GM19324 (cell line): ENCODE data around the gene ARHGAP15.

ENCODE experiments used
- ATAC-seq: cut with Tn5 transposase; IDR thresholded peaks from one replicate; pipeline ENCODE4 v1.9.1; 2021; ENCODE audit warnings: mild to moderate bottlenecking, moderate library complexity; ENCODE audit not compliant: unreplicated experiment, low FRiP score

Gene ARHGAP15

DNA sequence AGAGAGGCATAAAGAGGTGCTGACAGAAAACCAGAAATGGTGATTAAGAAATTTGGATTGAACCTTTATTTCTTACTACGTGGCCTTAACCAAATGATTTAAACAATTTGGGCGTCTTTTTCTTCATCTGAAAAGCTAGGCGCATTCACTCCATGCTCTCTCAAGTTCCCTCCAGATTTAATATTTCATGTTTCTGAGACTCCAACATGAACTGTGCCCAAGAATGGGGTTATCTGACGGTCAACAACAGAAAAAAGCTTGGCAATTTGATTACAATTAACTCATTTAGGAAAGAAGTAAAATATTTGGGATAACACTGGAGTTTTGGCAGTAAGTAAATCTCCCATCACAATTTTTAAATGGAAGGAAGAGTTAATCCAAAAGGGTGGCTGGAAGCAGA is 345.4 kb downstream of the ARHGAP15 start:
- ATAC-seq: no peak

DNA sequence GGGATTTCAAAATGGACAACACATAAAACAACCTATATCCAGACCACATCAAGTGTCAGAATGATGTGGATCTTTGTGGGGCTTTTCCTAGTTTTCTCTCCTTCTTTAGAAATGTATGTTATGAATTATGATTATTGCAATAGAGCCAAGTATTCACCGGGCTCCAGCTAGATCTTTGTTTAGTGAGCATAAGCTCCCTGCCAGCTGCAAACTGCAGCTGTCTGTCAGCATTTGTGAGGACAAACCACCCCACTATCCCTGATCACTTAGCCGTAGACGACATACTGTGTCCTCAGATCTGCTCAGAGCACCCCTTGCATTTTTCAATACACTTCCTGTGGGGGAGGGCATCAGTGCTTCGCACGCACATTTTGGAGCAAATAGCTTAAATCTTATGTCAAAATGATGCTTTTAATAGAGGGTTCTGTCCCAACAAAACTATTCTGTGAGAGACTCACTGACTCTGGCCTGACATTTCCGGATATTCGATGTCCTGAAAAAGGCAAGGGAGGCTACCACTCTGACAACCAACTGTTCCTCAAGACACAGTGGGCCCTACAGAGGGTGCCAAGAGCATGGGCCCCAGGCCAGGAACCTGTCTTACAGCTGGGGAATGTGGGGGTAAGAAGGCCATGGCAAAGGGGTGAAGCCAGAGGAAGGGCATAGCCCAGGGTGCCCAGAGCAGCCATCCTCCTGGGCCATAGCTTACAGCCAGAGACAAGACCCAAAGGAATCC is 346.0 kb downstream of the ARHGAP15 start:
- no peak for ATAC-seq

DNA sequence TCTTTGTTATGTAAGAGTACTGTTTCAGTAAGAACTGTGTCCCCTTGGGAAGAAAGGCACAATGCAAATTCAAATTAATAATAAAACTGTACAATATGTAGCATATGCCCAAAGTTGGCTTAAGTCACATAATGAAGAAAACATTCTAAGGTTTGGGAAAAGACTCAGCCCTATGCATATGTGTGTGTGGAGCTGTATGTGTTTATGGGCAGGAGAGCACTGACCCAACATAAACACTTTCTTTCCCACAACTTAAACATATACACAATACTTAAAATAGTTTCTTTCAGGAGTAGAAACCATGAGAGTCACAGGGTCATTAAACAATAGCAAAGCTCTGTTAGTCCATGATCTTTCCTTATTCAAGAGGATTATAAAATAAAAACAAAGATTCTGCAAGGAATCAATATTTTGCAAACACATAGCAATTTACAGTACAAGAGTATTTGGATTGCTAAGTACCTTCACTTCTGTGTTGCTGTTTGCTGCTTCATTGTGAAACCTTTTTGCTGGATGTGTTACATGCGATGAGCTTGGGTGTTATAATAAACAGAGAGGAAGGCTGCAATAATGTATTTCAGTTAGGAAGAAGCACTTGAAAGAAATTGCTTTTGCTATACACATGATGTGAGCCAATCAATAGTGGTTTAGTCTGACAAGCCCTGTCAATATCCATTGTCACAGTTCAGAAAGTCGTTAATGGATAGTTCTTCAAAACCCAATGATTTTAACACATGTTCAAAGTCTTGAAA is 347.3 kb downstream of the ARHGAP15 start:
- no peak for ATAC-seq

DNA sequence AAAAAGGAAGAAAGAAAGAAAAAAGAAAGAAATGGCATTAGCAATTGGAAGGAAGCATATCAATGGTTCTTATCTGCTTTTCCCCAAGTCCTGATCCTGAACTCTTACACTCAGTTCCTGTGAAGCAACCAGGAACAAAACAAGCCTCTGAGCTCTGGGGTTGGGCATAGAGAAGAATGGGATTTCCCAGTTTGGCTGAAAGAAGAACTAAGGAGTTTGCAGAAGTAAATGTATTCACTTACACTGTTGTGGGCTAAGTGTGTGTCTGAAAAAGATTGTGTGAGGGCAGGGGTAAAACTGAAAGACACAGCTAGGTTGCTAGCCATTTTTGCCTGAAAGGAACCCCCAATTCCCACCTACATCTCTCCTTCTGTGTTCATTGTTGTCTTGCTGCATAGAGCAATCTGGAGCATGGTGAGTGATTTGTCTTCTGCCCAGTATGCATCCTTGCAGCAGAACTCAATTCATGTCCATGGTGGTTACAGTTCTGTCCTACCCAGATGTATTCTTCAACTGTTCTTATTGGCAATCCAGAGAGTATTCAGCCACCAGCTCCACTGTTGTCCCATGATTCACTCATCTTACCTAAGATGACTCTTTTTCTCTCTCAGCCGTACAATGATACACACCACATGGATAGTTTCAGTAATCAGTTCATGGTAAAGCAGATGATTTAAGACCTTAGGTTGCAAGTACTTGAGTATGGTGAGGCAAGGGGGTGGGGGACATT is 348.7 kb downstream of the ARHGAP15 start:
- ATAC-seq: no peak

DNA sequence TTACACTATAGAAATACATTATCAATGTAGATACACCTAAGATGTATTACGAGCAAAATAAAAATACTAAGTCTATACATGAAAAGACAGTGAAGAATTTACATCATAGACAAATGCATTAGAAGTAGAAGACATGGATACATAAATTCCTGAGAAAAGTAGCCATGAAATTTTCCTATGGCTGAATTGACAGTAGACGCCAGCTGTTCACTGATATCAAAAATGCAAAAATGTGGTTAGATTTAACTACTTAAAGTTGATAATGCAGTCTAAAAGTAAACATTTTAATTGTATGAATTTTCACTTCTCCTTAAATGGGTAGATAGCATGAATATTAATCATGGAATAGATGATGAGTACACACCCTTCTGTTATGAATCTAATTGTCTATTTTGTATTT is 350.9 kb downstream of the ARHGAP15 start:
- ATAC-seq: no peak

DNA sequence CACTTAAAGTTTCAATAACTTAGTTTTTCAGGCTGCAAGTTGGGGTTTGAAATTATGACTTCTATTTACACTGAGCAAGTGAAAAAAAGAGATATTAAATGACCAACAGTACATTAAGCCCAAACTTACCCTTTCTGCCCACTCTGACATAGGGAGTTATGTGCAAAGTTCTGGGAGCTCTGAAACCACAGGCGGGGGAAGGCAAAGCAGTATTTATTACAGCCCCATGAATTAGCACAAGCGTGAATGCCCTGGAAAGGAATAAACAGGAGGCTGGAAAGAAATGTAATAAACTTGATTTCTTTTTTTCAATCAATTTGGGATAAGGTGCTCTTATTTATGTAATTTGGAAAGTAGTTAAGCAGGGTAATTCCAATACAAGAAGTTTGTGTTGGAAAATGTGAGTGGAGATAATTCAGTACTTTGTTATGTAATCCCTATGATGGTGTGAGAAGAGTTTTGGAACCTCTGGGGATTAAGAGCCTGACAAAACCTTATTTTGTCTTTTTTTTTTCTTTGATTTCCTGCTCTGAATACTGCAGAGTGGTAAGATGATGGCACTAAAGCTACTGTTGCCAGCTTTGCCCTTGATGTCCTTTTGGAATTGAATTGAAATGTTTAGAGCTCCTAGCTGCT is 351.5 kb downstream of the ARHGAP15 start:
- no peak for ATAC-seq

DNA sequence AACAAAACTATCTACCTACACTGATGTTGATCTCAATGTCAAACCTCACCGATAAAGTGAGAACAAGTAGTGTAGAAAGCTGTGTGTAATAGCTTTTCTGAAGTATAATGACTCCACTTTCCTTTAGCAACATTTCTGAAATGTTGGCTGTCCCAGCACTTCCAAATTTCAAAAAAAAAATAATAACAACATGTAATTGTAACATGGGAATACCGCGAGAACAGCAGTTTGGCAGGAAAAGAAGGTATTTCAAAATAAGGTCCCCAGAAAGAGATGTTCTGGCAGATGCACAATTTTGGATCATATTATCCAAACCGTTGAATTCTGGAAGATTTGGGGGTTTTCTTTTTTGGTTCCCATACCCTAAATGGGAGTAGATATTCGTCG is 352.0 kb downstream of the ARHGAP15 start:
- ATAC-seq: no peak

DNA sequence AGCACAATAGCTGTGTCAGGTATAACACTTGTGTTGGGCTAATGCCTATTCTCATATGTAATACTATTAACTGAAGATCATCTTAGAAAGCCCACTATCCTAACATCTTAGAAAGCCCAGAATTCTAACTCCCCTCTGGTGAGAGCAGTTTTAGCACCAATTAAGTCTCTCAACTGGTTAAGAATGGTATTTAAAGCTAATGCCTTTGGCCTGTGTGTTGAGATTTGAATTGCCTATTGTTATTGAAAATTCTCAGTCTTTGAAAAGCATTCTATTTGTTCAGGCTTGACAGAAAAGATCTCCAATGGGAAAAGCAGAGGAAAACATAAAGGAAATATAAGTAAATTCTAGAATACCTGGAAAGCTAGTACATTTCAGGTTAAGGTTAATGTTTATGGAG is 352.5 kb downstream of the ARHGAP15 start:
- no peak for ATAC-seq

DNA sequence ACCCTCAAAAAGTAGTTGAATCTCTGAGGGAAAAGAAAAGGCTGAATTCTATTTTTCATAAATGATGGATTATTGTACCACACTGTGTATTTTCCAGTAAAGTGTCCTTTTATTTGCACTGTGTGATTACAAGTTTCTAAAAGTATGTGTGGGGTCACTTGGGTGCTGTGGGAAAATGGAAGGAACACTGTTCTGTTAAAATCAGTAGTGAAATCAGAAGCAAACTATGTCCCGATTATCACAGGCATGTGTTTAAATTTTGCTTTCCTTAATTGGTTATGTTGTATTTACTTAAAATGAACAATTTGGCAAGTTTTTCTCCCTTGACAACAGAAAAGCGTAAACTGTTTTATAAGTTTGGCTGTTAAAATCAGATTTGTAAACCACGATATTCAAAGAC is 353.1 kb downstream of the ARHGAP15 start:
- no peak for ATAC-seq

DNA sequence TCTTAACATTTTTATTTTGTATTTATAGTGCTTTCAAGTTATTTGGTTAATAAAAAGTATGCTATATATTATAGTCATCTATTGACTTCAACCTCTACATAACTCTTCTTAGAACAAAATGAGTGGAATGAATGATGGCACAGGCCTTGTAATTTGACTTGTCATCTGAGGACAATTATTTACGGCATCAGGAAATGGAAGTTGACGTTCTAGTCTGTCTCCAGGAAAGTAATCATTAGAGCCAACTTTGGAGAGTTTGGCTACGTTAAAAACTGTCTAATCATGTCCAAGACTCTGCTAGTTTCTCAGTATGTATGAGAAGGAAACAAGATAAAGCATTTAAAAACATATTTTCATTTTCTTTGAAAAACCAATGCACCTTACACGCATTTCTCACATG is 353.6 kb downstream of the ARHGAP15 start:
- no peak for ATAC-seq

DNA sequence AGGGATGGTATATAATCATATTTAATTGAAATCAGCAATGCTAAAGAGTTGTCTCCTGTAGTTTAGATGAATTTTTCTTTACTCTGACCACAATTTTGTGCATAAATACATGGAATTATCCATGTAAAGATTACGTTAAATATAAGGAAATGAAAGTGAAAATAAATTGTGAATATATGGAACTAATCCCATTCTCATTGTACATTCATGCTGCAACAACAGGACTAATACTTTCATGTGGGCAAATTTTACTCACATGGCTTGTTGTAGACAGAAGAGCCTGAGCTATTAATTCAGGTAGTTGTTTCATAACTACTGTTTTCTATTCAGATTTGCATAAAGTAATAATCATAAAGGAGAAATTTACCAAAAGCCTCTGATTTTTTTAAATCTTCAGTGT is 357.8 kb downstream of the ARHGAP15 start:
- ATAC-seq: no peak

DNA sequence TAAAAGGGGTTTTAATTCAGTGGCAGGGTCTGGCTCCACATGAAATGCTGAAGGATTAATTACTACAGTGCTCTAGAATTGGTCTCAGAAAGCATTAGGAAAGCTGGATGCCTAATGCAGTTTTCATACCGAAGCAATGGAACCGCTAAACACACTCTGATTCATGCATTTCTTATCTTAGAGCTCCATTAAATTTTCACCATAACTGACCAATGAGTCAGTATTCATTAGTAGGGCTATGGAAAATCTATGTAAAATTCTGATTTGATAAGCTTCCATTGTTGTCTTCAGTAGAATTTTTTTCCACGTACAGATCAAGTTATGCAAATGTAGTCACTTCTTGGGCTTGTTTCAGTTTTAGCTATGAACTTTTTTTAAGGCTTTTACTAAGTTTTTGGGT is 359.9 kb downstream of the ARHGAP15 start:
- ATAC-seq: no peak

DNA sequence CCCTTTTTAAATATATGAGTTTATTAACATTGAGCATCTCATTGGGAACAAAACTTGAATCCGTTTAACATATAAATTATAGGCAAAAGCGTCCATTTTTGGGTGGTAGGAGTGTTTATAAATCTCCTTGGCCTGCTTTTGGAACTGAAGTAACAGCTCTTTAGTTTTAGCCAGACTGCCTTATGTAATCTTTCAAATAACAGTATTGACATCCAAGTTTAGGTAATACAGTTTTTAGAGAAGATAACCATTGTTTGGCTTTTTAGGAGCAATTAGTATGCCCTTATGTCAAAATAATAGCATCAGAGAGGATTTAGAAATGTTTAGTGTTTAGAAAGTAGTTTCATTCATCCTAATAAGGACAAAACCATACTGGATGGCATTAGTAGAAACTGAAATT is 361.9 kb downstream of the ARHGAP15 start:
- no peak for ATAC-seq

DNA sequence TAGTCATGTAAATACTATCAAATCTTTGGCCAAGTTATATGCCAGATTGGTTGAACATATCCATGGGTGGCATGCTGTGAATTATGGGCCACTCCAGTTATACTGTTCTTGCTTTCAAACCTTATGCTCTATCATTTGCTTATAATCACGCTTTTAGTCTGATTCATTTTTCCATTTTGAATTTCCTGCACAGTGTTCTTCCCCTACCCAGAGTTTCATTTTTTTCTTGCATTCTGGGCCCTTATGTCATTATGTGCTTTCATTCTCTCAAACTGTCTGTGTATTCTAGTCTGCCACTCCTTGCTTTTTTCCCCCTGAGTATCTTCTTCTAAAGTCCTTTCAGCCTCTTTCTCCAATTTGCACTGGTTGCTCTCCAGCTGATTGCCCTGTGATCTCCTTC is 364.1 kb downstream of the ARHGAP15 start:
- no peak for ATAC-seq

DNA sequence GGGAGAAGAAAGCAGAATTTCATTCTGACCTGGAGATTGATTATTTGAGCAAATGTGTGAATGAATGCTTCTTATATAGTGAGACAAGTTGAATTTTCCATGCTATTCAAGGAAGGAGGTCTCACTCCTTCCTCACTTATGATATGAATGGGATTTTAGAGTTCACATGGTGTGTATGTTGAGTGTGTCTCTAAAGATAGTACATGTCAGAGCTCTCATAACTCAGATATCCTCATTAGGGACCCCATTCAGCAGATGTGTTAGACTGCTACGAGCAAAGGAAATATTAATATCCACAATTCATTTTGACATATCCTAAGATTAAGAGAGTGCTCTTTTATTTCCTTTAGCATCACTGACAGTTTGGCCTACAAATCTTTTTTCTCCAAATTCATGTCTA is 368.5 kb downstream of the ARHGAP15 start:
- no peak for ATAC-seq

DNA sequence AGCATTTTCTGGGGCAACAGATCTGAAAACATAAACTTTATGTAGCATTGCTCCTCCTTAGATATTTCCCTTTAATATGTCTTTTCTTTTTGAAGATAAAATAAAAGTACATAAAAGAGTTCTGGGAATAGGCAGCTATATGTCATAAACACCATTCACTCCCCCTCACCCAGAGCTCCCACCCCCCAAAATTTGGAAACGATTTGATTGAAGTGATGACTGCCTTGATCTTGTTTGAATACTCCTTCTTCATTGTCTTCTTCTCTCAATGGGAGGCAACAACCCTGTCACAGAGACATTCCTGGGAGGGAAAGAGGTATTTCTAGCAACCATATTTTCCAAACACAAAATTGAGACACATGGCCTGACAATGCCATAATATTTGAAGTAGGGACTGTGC is 369.3 kb downstream of the ARHGAP15 start:
- ATAC-seq: no peak

DNA sequence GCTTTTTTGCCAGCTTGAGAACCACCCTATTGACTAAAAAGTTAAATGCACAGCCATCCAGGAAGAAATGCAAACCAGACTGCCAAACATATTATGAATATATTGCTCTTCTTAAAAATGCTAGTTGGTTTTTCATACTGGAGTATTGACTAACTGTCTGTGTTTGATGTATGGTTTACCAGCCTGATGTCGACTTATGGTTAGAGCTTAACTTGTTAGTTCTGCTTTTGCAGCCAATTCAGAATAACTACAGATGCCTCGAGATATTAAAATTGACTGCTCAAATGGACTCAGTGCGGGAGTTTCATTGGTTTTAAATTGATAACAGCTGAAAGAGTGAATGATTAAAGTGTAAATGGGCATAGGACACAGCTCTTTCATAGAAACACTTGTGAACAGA is 369.8 kb downstream of the ARHGAP15 start:
- no peak for ATAC-seq

DNA sequence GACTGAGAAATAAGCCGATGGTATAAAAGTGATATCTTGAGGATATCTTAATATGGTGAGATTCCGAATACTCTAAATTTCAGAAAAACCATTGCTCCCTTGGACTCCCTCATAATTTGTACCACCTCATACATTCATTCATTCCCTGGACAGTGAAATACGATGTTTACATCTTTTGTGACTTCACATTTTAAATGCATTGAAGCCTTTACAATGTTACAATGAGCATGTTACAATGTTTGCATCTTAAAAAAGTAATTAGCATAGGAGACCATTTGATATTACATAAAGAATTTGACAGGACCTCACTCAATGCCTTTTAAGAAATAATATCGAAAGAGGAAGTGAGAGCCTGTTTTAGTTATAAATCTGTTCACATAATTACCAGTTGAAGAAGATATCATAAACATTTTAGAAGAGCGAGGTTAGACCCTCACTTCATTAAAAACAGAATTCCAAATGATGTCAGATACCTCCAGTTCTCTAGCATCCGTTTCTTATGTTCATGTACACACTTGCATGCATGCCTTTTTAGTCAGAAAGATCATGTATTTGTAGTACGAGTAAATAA is 372.0 kb downstream of the ARHGAP15 start:
- no peak for ATAC-seq

DNA sequence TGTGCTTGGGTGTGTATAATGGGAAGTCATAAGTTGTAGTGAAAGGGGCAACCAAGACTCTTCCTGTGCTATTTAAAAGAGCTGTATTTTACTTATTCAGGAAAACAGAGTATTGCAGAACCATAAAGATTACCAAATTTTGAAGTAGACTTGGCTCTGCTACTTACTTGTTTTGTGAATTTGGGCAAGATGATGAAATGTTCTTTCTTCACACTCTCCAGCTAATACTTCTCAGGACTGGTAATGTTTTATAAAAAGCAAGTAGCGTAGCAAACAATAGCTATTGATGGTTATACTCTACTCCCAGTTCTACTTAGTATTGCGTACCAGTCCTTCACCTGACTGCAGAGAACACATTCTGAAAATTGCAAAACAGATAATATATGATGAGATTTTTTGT is 374.1 kb downstream of the ARHGAP15 start:
- ATAC-seq: no peak

DNA sequence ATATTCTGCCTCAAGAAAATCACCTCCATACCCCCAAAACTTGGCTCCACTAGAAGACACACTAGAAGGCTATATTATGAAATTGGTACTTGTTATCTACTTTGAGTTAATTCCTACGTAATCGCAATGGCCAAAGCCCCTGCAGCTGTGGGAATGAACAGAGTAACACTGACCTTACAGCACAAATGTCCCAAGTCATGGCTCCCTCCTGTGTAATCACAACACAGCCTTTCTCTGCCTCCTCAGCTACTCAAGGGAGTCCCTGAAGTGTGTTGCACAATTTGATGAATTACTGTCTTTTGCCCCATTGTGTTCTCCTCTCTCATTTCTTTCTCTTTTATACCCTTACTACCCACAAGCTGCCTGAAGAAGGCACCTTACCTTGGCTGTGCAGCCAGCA is 375.2 kb downstream of the ARHGAP15 start:
- no peak for ATAC-seq

DNA sequence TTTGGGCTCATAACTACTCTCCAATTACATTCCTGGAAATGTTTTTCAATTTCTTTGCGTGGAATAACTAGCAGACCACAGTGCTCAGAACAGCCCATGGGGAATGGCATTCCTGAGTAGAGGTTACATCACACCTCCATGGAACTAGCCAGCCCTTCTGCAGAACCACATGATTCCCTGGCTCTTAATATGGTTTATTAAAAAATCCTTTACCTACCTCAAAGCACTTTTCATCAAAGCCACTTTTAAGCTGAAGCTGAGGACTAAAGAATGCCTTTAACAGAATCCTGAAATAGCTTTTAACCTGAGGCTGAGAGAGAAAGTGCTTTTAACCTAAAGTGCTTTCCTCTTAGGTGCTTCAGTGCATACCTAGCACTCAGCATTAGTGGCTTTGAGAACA is 376.3 kb downstream of the ARHGAP15 start:
- no peak for ATAC-seq
